Fibroblast of skin of scalp (primary cell): ENCODE results near the gene FAM168A.

Experiments
- DNase-seq: peaks from one replicate; pipeline ENCODE4 v3.0.0-alpha.2; 2013

Gene FAM168A

DNA sequence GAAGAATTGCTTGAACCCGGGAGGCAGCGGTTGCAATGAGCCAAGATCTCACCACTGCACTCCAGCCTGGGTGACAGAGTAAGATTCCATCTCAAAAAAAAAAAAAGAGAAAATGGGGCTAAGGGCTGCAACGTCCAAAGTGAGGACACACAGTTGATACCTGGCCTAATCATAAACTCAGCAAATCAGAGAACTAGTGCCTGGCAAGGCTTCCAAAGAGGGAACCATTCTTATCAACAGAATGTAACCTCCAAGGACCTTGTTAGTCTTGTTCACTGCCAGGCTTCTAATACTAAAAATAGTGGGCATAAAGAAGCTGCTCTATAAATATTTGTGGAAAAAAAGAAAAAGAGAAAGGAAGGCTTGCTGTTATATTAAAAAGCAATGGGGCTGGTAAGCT, 42.3 kb downstream of the FAM168A start:
- no peak for DNase-seq

DNA sequence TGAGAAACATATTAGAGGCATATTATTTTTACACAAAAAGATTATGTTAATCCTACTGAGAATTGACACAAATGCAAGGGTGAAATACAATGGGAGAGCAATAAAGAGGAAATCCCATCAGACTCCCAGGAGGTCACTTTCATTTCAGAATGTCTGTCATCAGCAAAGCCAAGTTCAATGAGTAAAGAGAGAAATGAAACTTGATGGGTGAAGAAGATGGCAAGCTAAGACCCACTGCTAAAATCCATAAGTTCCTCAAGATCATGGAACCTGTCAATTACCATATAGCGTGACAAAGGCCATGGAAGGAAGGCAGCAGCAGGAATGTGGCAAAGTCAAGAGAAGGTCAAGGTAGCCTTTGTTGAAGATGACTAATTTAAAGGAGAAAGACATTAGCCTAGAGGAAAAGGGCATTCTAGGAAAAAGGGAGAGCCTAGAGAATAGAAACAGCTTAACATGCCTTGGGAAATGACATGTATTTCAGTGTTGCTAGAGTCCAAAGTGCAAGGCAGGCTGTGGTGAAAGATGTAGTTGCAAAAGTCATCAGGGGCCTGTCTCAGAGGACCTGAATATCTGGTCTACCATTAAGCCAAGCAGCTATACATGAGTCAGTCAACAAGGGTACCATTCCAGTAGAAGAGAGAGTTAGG, 43.1 kb downstream of the FAM168A start:
- no peak for DNase-seq

DNA sequence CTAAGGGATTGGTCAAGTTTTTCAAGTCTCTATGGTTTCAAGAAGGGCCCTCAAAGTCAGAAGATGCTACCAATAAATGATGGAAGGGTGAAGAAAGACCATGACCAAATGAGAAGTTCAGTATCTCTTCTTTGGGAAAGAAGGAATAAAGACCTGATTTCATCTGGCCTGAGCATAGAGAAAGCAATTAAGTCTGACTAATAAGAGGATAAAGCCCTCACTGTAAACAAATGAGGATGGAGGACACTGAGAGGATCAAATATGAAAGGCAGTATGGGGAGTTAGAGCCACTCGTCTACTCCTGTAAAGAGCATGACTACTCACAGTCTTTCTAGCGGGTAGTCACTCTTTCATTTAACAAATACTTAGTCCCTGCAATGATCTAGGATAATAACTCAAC, 44.6 kb downstream of the FAM168A start:
- DNase-seq = no peak

DNA sequence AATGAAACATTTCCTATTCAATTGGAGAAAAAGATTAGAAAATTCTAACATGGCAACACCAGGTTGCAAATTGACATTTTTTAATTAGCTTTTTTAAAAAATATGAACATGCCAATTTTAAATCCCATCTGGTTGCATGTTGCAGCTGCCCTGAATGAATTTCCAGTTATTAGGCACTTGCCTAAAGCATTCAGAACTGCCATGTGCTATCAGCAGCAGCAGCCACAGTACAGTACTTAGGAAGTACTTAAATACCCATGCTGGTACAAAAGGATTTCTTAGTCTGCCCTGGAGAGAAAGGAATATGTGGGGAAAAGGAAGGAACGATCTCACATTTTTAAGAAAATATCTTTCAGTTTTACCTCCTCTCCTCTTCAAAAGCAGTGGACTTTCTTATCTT, 46.2 kb downstream of the FAM168A start:
- DNase-seq = no peak

DNA sequence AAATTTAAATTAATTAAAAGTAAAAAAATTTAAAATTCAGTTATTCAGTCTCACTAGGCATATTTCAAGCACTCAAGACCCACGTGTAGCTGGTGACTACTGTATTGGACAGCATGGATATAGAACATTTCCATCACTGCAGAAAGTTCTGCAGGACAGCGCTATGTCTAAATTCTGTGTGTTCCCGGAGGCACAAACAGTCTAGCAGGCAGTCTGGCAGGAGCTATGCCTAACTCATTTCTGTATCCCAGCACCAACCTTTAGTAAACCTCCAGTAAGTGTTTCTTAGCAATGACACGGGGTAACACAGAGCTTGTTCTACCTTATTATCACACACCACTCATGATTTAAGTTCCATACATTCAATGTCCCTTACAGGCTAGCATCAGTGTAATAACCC, 48.5 kb downstream of the FAM168A start:
- no peak for DNase-seq

DNA sequence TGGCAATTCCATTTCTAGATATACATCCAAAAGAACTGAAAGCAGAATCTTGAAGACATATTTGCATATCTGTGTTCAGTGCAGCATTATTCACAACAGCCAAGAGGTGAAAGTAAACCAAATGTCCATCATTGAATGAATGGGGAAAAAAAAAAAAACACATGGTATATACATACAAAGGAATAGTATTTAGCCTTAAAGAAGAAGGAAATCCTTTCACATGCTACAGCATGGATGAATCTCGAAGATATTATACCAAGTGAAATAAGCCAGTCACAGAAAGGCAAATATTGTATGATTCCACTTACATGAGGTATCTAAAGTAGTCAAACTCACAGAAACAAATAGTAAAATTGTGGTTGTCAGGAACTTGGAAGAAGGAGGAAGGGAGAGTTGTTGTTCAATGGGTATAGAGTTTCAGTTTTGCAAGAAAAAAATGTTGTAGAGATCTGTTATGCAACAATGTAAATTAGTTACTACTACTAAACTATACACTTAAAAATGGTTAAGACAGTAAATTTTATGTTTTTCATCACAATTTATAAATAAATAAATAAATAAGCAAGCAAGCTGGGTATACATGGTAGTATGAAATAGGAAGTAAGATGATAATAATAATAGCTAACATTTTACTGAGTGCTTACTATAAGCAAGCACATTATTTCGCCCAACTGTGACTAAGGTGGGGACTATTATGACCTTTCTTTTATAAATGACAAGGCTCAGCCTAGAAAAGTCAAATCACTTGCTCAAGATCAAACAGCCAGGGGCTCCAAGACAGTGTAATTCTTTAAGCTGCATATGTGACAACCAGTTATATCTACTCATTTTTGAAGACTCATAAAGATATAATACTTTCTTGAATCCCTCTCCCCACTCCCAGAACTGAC, 50.0 kb downstream of the FAM168A start:
- no peak for DNase-seq

DNA sequence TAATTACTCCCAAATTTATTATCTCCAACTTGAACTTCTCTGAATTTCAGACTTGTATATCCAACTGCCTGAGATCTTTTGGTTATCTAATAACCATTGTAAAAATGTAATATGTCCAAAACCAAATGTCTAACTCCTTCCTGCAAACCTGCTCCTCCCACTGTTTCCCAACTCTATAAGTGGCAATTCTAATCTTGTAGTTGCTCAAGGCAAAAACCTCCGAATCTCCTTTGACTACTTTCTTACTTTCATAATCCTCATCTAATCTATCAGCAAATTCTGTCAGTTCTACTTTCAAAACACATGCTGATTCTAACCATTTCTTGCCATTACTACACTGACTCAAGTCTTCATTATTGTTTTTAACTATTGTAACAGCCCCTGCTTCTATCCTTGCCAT, 55.7 kb downstream of the FAM168A start:
- DNase-seq = no peak

DNA sequence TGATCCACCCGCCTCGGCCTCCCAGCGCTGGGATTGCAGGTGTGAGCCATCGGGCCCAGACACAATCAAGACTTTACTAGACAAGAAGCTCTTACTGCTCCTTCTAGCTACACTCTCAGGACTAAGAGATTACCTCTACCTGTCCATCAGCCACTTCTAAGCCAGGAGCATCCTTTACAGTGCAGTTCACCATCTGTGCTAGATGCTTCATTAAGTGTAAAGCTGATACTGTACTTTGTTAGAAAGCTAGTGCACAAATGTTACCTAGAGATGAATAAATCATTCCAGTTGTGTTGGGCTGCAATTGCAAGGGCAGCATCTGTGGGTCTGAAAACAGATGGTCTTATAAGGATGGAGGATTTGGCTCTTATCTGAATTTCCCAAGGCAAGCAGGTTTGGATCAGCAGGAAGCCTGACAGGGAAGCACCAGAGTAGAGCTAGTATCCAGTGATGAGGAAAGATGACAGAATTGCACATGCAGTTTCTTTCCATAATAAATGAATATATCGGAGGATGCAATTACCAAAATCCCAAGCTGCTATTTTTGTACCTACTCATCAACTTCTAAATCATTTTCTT, 58.3 kb downstream of the FAM168A start:
- DNase-seq = no peak

DNA sequence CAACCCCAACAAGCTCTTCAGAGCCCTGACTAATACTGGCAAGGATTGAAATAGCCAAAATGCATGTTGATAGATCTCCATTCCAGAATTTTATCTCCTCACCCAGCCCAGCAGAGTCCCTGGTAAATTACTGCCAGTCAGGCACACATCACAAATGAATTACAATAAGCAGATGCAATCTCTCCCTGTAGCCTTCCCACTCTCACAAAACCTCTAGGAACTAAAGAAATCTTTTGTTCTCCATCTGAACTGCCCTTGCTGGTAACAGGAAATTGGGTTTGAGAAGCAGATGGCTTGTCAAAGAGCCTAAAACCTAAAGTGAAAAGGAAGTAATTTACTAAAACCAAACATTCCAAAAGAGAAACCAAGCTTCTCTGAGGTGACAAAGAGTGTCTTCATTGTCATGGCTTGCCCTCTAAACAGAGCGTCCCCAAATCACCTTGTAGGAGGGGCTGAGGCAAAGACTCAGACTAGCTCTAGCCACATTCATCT, 59.5 kb downstream of the FAM168A start:
- no peak for DNase-seq

DNA sequence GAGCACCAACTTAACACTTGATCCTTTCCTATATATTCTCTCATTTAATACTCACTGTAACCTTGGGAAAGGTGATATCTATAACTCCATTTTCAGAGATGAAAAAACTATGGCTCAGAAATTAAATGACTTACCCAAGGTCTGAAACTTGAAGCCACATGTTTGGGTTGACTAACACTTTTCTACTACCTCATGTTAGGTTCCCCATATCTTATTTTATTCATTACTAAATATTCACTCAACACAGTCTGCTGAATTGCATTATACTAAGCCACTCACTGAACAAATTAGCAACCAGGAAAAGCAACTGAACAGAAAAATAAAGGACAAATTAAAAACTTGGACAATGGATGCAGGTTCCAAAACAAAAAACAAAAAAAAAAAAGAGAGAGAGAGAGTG, 59.9 kb downstream of the FAM168A start:
- no peak for DNase-seq

DNA sequence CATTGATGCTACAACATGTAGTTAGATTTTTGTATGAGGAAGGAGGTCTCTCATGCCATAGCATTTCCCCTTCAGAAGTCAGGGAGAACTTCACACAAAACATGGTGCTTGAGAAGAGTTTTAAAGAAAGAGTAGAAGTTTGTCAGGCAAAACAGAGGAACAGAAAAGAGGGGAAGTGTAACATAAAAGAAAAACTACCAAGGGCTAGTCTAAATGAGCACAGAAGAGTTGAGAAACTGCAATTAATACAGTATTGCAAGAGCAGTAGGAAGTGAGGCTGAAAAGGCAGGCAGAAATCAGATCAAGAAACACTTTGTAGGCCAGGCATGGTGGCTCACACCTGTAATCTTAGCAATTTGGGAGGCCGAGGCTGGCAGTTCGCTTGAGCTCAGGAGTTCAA, 61.0 kb downstream of the FAM168A start:
- DNase-seq = no peak

DNA sequence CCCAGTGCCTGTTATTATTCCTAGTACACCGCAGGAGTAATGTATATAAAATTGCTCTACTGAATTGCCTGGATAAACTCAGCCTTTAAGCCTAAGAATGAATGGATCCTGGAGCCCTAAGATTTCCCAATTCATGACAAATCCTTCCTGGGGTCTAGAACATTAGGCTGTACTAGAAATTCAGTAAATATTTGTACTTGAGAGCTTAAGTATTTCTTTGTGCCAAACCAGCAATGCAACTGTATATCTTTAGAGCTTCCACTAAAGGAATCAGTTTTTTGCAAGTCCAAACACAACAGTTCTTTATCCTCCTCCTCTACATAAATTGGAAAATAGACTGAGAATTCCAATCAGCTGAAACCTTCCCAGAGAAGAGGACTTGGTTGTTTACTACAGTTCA, 65.6 kb downstream of the FAM168A start:
- no peak for DNase-seq

DNA sequence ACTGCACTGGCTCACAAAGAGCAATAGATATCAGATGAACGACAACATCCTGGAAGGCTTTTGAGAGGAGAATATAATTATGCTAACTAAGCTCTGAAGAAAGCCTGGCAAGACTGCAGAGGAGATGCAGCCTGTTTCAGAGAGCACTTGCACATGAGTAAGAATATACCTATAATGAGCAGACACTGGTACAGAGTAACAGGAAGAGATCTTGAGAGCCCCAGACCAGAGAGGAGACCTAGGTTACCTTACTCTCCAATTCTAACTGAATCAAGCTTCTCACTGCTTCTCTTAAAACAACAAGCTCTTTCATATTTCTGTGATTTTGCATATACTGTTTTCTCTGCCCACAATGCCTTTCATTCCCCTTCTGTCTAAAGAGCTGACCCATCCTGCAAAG, 66.5 kb downstream of the FAM168A start:
- no peak for DNase-seq

DNA sequence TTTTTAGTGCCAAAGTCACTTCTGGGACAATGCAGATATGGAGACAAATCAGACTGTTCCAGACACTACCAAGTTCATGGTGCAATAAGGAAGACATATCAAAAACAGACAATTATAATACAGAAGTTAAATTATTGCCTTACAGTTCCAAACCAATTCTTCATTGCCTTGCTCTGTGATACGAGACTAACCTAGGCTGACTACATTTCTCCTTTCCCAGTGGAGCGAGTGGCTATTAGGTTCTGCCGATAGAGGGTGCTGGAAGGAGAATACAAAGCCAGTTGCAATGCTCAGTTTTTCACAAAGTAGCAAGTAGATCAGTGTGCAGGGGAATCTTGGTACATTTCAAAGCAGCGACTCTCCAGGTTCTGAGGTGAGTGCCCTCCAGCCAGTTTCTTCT, 67.8 kb downstream of the FAM168A start:
- DNase-seq = no peak

DNA sequence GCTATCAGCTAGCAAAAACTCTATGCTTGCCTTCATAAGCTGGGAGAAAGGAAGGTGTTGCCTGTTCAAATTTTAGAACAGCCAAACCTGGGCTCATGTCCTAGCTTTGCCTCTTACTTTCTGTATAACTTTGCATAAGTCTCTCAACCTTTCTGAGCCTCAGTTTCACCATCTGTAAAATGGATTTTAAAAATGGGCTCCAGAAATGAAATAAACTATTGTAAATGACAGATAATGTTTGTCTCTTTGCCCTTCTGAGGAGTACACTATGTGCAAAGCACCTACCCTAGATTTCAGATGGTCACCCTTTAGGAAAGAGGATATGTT, 68.7 kb downstream of the FAM168A start:
- no peak for DNase-seq

DNA sequence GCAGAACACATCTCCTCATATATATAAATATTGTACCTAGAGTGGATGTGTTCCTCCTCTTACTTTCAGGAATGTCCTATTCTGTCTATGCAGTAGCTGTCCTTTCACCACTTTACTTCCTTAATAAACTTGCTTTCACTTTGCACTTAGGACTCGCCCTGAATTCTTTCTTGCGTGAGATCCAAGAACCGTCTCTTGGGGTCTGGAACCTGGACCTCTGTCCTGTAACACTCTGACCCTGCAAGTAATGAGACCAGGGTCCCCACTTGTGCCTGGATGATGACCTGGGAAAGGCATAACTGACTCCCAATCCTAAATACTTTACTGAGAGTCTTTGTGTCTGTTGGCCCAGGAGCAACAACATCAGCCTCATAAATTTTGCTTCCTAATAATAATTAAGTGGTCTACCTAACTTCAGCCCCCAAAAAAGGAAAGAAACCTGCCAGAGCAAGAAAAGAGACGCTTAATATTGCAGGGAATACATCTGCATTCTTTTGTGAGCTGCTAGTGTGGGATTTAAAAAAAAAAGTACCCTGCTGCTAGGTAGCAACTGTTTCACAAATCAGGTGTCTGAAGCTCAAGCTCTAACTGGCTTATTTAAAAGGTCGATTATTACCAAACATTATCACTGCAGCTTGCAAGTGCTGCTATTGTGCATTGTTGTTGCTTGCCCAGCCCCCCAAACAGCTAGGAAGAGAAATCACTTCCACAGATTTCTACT, 69.3 kb downstream of the FAM168A start:
- DNase-seq = no peak

DNA sequence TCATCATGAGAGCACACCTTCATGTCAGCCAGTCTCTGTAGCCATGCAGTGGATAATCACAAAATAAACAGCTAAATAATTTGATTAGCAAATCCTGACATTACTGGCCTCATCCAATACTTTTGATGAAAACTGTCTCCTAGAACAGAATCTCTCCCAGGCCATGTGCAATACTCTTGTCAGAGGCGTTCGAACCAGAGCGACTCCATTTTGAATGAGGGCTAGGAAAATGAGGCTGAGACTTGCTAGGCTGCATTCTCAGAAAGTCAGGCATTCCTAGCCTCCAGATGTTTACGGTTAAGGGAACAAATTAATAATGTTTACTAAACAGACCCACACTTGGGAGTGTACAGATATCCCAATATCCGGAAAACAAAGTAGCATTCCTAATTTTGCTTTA, 69.9 kb downstream of the FAM168A start:
- DNase-seq = no peak

DNA sequence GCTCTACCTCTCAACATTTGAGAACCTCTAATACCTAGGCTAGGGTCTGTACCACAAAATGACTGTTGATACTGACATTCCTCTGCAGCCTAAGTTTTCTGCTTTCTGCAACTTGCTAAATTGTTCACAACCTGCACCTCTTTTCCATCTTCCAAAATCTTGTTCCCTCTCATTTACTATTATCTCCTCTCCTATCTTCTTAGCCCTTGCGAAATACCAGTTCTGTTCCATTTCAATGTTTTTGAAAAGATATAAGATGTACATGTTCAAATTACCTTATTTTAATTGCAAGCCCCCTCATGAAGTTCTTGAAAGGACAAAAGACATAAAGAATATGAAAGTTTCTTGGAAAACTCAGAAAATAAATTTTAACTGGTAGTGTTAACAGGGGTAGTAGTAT, 72.3 kb downstream of the FAM168A start:
- no peak for DNase-seq

DNA sequence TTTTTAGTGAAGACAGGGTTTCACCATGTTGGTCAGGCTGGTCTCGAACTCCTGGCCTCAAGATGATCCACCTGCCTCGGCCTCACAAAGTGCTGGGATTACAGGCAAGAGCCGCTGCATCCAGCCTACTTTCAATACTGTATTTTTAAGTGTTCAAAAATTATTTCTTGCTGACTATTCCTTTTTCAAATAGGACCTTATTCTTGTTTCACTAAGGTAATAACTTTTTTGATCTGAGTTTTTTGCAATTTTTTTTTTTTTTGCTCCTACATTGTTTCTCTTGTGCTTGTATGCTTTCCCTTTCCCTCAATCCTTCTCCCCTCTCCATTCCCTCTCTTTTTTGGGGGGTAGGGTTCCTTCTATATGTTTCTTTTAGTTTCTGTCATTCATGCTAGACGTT, 73.1 kb downstream of the FAM168A start:
- no peak for DNase-seq

DNA sequence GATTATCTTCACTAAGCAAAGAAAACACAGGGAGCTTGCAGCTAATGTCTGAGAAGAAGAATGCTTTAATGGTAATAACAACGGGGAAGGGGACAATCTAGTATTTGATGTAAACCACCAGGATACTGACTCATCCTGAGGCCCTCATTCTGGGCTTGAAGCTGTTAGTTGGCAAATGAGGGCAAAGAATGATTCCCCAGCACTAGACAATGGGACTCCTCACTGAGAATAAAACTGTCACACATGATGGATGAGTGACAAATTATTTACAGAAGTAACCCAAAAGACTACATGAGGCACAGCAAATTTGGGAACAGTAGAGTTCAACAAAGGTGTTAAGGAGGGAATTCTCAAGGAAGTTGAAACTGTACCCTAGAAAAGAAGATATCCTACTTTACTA, 76.3 kb downstream of the FAM168A start:
- DNase-seq = peak; percentile 31

DNA sequence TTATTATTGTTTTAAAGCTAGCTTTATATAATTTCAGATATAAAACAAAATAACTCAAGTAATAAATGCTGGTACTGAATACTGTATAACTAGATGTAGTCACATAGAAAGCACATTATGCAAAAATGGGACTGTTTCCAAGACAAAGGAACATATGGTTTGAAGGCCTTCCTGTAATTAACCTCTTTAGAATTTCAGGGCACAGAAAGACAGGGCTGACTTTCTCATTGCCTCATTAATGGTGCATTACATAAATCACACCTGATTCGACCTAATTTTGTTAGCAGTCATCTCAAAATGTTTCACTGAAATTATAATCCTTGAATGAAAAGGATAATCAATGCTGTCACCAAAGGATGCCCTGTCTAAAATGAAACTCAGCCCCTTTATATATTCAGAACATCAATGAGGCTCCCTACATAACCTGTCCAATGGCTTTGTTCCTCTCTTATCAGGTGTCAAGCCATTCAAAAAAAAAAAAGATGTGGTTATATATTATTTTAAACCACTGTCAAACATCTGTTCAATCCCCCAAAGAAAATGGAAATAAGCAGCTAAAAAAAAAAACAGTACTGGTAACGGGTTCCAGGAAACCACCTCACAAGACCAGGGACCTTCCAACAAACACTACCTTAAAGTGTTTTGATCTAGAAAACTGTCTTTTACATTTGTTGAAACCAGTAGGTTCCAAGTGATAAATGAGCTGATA, 77.4 kb downstream of the FAM168A start:
- DNase-seq = no peak

DNA sequence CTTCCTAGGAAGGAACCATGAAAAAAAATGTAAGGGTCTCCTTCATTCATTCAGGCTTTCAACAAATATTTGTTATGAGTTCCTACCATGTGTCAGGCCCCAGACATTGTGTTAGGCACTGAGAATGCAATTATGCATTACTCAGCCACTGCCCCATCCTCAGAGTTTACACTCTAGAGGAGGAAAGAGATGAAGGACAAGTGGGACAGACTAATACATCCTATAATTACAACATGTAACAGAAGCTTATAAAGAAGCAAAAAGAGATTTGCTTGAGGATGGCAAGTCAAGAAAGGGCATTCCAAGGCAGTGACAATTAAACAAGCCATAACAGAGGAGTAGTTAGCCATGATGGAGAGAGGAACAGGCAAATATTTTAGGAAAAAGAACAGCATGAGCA, 78.6 kb downstream of the FAM168A start:
- DNase-seq = no peak

DNA sequence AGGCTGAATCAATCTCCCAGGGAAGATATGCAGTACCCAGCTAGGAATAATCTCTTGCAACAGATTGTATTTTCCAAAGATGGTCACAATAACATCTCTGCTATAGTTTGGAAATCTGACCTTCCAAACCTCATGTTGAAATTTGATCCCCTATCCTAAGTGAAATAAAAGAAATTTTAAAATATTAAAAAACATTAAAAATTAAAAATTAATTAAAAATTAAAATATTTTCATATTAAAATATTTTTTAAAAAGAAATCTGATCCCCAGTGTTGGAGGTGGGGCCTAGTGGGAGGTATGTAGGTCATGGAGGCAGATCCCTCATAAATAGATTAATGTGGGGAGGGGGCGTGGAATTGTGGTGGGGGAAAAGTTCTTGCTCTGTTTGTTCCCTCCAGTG, 79.7 kb downstream of the FAM168A start:
- no peak for DNase-seq
